ENCODE results near the gene RHOBTB1.
A peak's percentile ranks its signal among the peaks of the same experiment; 100 is the strongest.

GRCh38 chr10:60944058-60944909 lies at the start of gene RHOBTB1:
- TF ChIP-seq CTCF (IDR thresholded peaks at IDR 0.05; ENCODE audit: borderline replicate concordance, extremely low read depth, low read length, poor library complexity, severe bottlenecking) (no peak), EZH2 (IDR thresholded peaks at IDR 0.05; ENCODE audit: borderline replicate concordance, low read depth, low read length, severe bottlenecking) (peak; percentile 64)

All from DND-41 (cell line).